Measurements from ENCODE around the gene OSBPL8. TPM values are rescaled to one million over a fixed set of nuclear protein-coding genes. Genes with fewer than 3 reads are reported as not detected.
"Not testable (repeated sequence)": the region's sequence is repeated elsewhere in the genome, so short reads cannot be mapped to it uniquely, and the experiment has no call there.

The OSBPL8 gene
- total and polyA plus RNA-seq, 9 of the 15 experiments (the other 6 are each of a cell fraction or from before 2014, with no cell fraction given) = 17.4 to 82.7 (median 42.8) TPM

- H4K20me1 ChIP-seq (replicated peaks; ENCODE audit: control insufficient read depth, insufficient read depth, low read length); intact Hi-C loops (cut with micrococcal nuclease): not testable (repeated sequence)
These were observed 60.4 kb downstream of the OSBPL8 start for GRCh38 chr12:76499136-76499535.

GRCh38 chr12:76495556-76495955 is 64.0 kb downstream of the OSBPL8 start:
- CTCF ChIA-PET (ENCODE audit: low intra/inter-chr PET ratio) = no interaction called here
- no peaks in the 10 kb centered on the region for H3K36me3 ChIP-seq (ENCODE audit: control insufficient read depth, insufficient read depth, low read length)
- no peaks in the 10 kb centered on the region for H3K9me3 ChIP-seq (replicated peaks; ENCODE audit: control insufficient read depth, insufficient read depth, low read depth, low read length)
- no peak overlapping the region for H3K4me3 ChIP-seq
- no peaks in the 10 kb centered on the region for H3K9me1 ChIP-seq (ENCODE audit: control insufficient read depth, insufficient read depth, low read length)
- H3K4me1 ChIP-seq (replicated peaks in 1 of 2; ENCODE audit: control insufficient read depth in 2 of 2, insufficient read depth in 2 of 2, low read length in 2 of 2) = no peaks in the 10 kb centered on the region
- BruUV-seq (replicated peaks) = no TSS peak
- no peak overlapping the region for H3K4me2 ChIP-seq (ENCODE audit: insufficient read depth, low read length)
- H2AFZ ChIP-seq (ENCODE audit: low read depth, low read length) = no peak overlapping the region
- POLR2A ChIA-PET = no interaction called here
- WGBS (ENCODE audit: insufficient coverage, low coverage, missing lambda C conversion rate) = 13% methylated on average over 1 of the region's 1 CpG
- in situ Hi-C loops (cut with MboI) = no loop called here
- no peak overlapping the region for H3K9ac ChIP-seq (ENCODE audit: insufficient read depth in 1 of 2, low read depth in 2 of 2, low read length in 2 of 2)
- H3K27me3 ChIP-seq (ENCODE audit: control insufficient read depth in 2 of 2, insufficient read depth in 2 of 2, low read length in 2 of 2) = no peaks in the 10 kb centered on the region
- no peak for FAIRE-seq
- H3K27ac ChIP-seq (ENCODE audit: extremely low read depth, low read depth, low read length) = no peak overlapping the region
- intact Hi-C loops (cut with micrococcal nuclease) = no loop called here
- no peak for DNase-seq (ENCODE audit: extremely low read depth in 1 of 4, low spot score in 3 of 4)
- H4K20me1 ChIP-seq (replicated peaks; ENCODE audit: control insufficient read depth, insufficient read depth, low read length) = no peaks in the 10 kb centered on the region
- no peak for ATAC-seq
- no peaks in the 10 kb centered on the region for H3K79me2 ChIP-seq (ENCODE audit: control insufficient read depth, insufficient read depth, low read length)
- TF ChIP-seq ZNF224 (CRISPR knock-in tag; IDR thresholded peaks at IDR 0.05) (no peak), FOS (IDR thresholded peaks at IDR 0.05; ENCODE audit: extremely low read depth, insufficient read length) (no peak), SREBF2 (CRISPR knock-in tag; IDR thresholded peaks at IDR 0.05) (no peak), ZNF77 (CRISPR knock-in tag; IDR thresholded peaks at IDR 0.05) (no peak), ZNF785 (CRISPR knock-in tag; IDR thresholded peaks at IDR 0.05) (no peak), ZFPM2 (CRISPR knock-in tag; IDR thresholded peaks at IDR 0.05) (no peak)
- TF ChIP-seq, protein P1, sequence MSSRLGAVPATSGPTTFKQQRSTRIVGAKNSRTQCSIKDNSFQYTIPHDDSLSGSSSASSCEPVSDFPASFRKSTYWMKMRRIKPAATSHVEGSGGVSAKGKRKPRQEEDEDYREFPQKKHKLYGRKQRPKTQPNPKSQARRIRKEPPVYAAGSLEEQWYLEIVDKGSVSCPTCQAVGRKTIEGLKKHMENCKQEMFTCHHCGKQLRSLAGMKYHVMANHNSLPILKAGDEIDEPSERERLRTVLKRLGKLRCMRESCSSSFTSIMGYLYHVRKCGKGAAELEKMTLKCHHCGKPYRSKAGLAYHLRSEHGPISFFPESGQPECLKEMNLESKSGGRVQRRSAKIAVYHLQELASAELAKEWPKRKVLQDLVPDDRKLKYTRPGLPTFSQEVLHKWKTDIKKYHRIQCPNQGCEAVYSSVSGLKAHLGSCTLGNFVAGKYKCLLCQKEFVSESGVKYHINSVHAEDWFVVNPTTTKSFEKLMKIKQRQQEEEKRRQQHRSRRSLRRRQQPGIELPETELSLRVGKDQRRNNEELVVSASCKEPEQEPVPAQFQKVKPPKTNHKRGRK (tag; IDR thresholded peaks at IDR 0.05) = no peak
- TF ChIP-seq, protein P2, sequence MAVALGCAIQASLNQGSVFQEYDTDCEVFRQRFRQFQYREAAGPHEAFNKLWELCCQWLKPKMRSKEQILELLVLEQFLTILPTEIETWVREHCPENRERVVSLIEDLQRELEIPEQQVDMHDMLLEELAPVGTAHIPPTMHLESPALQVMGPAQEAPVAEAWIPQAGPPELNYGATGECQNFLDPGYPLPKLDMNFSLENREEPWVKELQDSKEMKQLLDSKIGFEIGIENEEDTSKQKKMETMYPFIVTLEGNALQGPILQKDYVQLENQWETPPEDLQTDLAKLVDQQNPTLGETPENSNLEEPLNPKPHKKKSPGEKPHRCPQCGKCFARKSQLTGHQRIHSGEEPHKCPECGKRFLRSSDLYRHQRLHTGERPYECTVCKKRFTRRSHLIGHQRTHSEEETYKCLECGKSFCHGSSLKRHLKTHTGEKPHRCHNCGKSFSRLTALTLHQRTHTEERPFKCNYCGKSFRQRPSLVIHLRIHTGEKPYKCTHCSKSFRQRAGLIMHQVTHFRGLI (CRISPR knock-in tag; IDR thresholded peaks at IDR 0.05) = no peak

More at GRCh38 chr12:76499136-76499535, 60.4 kb downstream of the OSBPL8 start:
- TF ChIP-seq BCOR (IDR thresholded peaks at IDR 0.05) (peak; percentile 7; the same call in 1 of the 2 replicates), GATAD2B (IDR thresholded peaks at IDR 0.05; ENCODE audit: borderline replicate concordance) (peak; percentile 74; the same call in 1 of the 2 replicates), GATA2 (CRISPR knock-in tag; IDR thresholded peaks at IDR 0.05) (peak; percentile 58), DACH1 (IDR thresholded peaks at IDR 0.05; ENCODE audit: partially characterized antibody) (peak; percentile 98)
- TF ChIP-seq, protein P3, sequence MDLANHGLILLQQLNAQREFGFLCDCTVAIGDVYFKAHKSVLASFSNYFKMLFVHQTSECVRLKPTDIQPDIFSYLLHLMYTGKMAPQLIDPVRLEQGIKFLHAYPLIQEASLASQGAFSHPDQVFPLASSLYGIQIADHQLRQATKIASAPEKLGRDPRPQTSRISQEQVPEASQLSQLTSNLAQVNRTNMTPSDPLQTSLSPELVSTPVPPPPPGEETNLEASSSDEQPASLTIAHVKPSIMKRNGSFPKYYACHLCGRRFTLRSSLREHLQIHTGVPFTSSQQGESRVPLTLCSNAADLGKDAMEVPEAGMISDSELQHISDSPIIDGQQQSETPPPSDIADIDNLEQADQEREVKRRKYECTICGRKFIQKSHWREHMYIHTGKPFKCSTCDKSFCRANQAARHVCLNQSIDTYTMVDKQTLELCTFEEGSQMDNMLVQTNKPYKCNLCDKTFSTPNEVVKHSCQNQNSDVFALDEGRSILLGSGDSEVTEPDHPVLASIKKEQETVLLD (IDR thresholded peaks at IDR 0.05) = peak; percentile 71; the same call in 1 of the 2 replicates
- H3K9me3 ChIP-seq (replicated peaks; ENCODE audit: control insufficient read depth, insufficient read depth, low read depth, low read length); H3K4me2 ChIP-seq (ENCODE audit: insufficient read depth, low read length); FAIRE-seq; ATAC-seq; in situ Hi-C loops (cut with MboI); H3K79me2 ChIP-seq (ENCODE audit: control insufficient read depth, insufficient read depth, low read length); H3K4me1 ChIP-seq (replicated peaks in 1 of 2; ENCODE audit: control insufficient read depth in 2 of 2, insufficient read depth in 2 of 2, low read length in 2 of 2); BruUV-seq (replicated peaks); H3K27ac ChIP-seq (ENCODE audit: extremely low read depth, low read depth, low read length); H3K36me3 ChIP-seq (ENCODE audit: control insufficient read depth, insufficient read depth, low read length); H3K27me3 ChIP-seq (ENCODE audit: control insufficient read depth in 2 of 2, insufficient read depth in 2 of 2, low read length in 2 of 2); H3K9me1 ChIP-seq (ENCODE audit: control insufficient read depth, insufficient read depth, low read length); CTCF ChIA-PET (ENCODE audit: low intra/inter-chr PET ratio); H2AFZ ChIP-seq (ENCODE audit: low read depth, low read length); H3K4me3 ChIP-seq; H3K9ac ChIP-seq (ENCODE audit: insufficient read depth in 1 of 2, low read depth in 2 of 2, low read length in 2 of 2); DNase-seq (ENCODE audit: extremely low read depth in 1 of 4, low spot score in 3 of 4): not testable (repeated sequence)
- WGBS (ENCODE audit: insufficient coverage, low coverage, missing lambda C conversion rate) = 100% methylated on average over 4 of the region's 4 CpGs
- POLR2A ChIA-PET = interaction anchor here (0.7 kb wide), 1 partner anchor 12 kb away, joined by 4 read pairs; no protein-coding TSS in a partner anchor
